CD14-positive monocyte (primary cell): ENCODE data around the gene MBD3L2B. TPM values are rescaled to one million over a fixed set of nuclear protein-coding genes. Genes with fewer than 3 reads are reported as not detected.
"Not testable (repeated sequence)": the region's sequence is repeated elsewhere in the genome, so short reads cannot be mapped to it uniquely, and the experiment has no call there.

ENCODE experiments used
- DNase-seq, 3 donors: peaks; one replicate each; pipeline ENCODE4 v3.0.0-alpha.2; 2011 to 2022
- H2AFZ ChIP-seq: 2 replicates; pipeline ENCODE4 v1.6.0; 2012; ENCODE audit warnings: mild to moderate bottlenecking, low read depth, low read length, inconsistent platforms; ENCODE audit not compliant: insufficient read depth, poor library complexity, severe bottlenecking
- H3K27ac ChIP-seq, 2 donors: 1 replicate in 1 of 2; 2 replicates in 1 of 2; pipeline ENCODE4 v1.5.1; 2012 to 2013; ENCODE audit warnings: low read length in 2 of 2, control low read depth in 1 of 2, inconsistent platforms in 1 of 2, low read depth in 1 of 2, mild to moderate bottlenecking in 1 of 2
- H3K27me3 ChIP-seq, 2 donors: one replicate each; pipeline versions ENCODE4 v1.6.0 to v1.6.1; 2011 to 2013; ENCODE audit warnings: low read length in 2 of 2; ENCODE audit not compliant: control insufficient read depth in 2 of 2, insufficient read depth in 2 of 2
- H3K36me3 ChIP-seq, 2 donors: replicated peaks in 1 of 2; 1 replicate in 1 of 2; 2 replicates in 1 of 2; pipeline versions ENCODE4 v1.5.1 to v1.6.1; 2012 to 2013; ENCODE audit warnings: low read length in 2 of 2, control low read depth in 1 of 2, inconsistent platforms in 1 of 2, mild to moderate bottlenecking in 1 of 2; ENCODE audit not compliant: insufficient read depth in 2 of 2, control insufficient read depth in 1 of 2
- H3K4me1 ChIP-seq, 2 donors: 1 replicate in 1 of 2; 2 replicates in 1 of 2; pipeline versions ENCODE4 v1.5.1 to v1.6.1; 2012 to 2013; ENCODE audit warnings: low read length in 2 of 2, control low read depth in 1 of 2, inconsistent platforms in 1 of 2, mild to moderate bottlenecking in 1 of 2, moderate library complexity in 1 of 2; ENCODE audit not compliant: insufficient read depth in 2 of 2, control insufficient read depth in 1 of 2
- H3K4me2 ChIP-seq: replicated peaks from 2 replicates; pipeline ENCODE3; 2012; ENCODE audit warnings: low read length, moderate library complexity, mild to moderate bottlenecking; ENCODE audit not compliant: poor library complexity, severe bottlenecking; ENCODE audit errors: extremely low read depth
- H3K4me3 ChIP-seq, 3 experiments: fragments of 200-600 bp in 1 of 3; sonication (generic) in 1 of 3; replicated peaks in 1 of 3; 1 replicate in 2 of 3; 2 replicates in 1 of 3; pipeline ENCODE4 v1.5.1; 2011 to 2013; ENCODE audit warnings: low read length in 3 of 3, mild to moderate bottlenecking in 3 of 3, control low read depth in 2 of 3, low read depth in 2 of 3, inconsistent platforms in 1 of 3, moderate library complexity in 1 of 3
- H3K79me2 ChIP-seq: 2 replicates; pipeline ENCODE4 v1.6.0; 2012; ENCODE audit warnings: mild to moderate bottlenecking, control low read depth, inconsistent platforms, low read length, moderate library complexity; ENCODE audit not compliant: insufficient read depth
- H3K9ac ChIP-seq: 2 replicates; pipeline ENCODE4 v1.6.0; 2017; ENCODE audit warnings: low read length, mild to moderate bottlenecking; ENCODE audit not compliant: insufficient read depth, poor library complexity, severe bottlenecking
- H3K9me3 ChIP-seq, 2 donors: replicated peaks in 1 of 2; 1 replicate in 1 of 2; 2 replicates in 1 of 2; pipeline versions ENCODE4 v1.5.1 to v1.6.1; 2012 to 2013; ENCODE audit warnings: low read length in 2 of 2, control low read depth in 1 of 2; ENCODE audit not compliant: control insufficient read depth in 1 of 2, insufficient read depth in 1 of 2
- H4K20me1 ChIP-seq: 2 replicates; pipeline ENCODE4 v1.6.0; 2012; ENCODE audit warnings: mild to moderate bottlenecking, low read length, control low read depth, moderate library complexity; ENCODE audit not compliant: insufficient read depth
- H3K27ac Mint-ChIP-seq, 7 donors: one replicate each; pipeline ENCODE4 v1.8.0; 2020; ENCODE audit warnings: mild to moderate bottlenecking in 7 of 7, mixed read lengths in 7 of 7, moderate library complexity in 6 of 7, inconsistent platforms in 2 of 7
- H3K27me3 Mint-ChIP-seq, 3 donors: one replicate each; pipeline ENCODE4 v1.8.0; 2021 to 2022; ENCODE audit warnings: low read depth in 3 of 3, mild to moderate bottlenecking in 3 of 3, mixed read lengths in 3 of 3, moderate library complexity in 3 of 3, inconsistent platforms in 1 of 3
- H3K36me3 Mint-ChIP-seq, 2 donors: one replicate each; pipeline ENCODE4 v1.8.0; 2020; ENCODE audit warnings: mixed read lengths in 2 of 2, inconsistent platforms in 1 of 2, mild to moderate bottlenecking in 1 of 2
- H3K4me1 Mint-ChIP-seq: one replicate; pipeline ENCODE4 v1.8.0; 2020; ENCODE audit warnings: mild to moderate bottlenecking, mixed read lengths
- H3K4me3 Mint-ChIP-seq, 2 donors: one replicate each; pipeline ENCODE4 v1.8.0; 2020; ENCODE audit warnings: mild to moderate bottlenecking in 2 of 2, mixed read lengths in 2 of 2, moderate library complexity in 1 of 2
- H3K9me3 Mint-ChIP-seq, 7 donors: one replicate each; pipeline ENCODE4 v1.8.0; 2020 to 2022; ENCODE audit warnings: mixed read lengths in 7 of 7, mild to moderate bottlenecking in 6 of 7, moderate library complexity in 6 of 7, inconsistent platforms in 2 of 7
- WGBS: methylation state at CpG from one replicate; pipeline ENCODE4 v1.1.5; 2013; ENCODE audit warnings: missing lambda C conversion rate; ENCODE audit not compliant: insufficient coverage; 5-methylcytosine and 5-hydroxymethylcytosine counted together
- intact Hi-C, 2 donors: fragments of 100-400 bp; cut with micrococcal nuclease; formaldehyde crosslinking; loops; one replicate each; pipeline versions ENCODE4 v1.15.0 to v1.15.1; 2023
- polyA plus RNA-seq, 3 donors: library from polyadenylated mRNA; depleted of rRNA in 1 of 3; unstranded in 2 of 3; stranded (reverse) in 1 of 3; fragments of 300-500 nt in 2 of 3; fragments of >200 nt in 1 of 3; fragmentation: Illumina TruSeq in 2 of 3; gene quantifications; 1 replicate in 2 of 3; 2 replicates in 1 of 3; pipeline ENCODE4 v1.2.3, GENCODE V29; 2012 to 2021

Gene MBD3L2B
- polyA plus RNA-seq, 3 donors: not detected

DNA sequence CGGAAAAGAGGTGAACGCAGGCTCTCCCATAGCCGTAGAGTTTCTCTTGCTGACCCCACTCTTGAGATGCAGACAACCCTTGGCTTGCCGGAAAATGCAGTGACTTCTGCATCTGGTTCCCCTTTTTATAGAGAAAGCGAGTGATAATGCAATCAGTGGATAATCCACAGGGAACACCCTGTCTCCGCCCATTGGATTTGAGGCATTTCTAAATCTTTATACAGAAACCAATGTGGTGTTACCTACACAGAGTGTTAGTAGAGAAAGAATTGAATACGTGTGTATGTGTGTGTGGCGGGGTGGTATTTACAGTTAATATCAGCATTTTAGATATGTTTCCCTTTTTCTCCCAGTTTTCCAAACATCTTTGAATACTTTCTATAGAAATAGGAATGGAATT lies 37.3 kb upstream of the MBD3L2B start, which contains the start of gene MBD3L3:
Gene MBD3L3 (minus strand): TSS at position 101 of the 400 bp plus-strand sequence. CDS start 71 bp downstream, at position 30.
- H3K4me1 ChIP-seq, H3K9me3 ChIP-seq, intact Hi-C loops, H3K9ac ChIP-seq, H3K27me3 ChIP-seq, H3K79me2 ChIP-seq, H2AFZ ChIP-seq, H3K4me2 ChIP-seq, DNase-seq, H4K20me1 ChIP-seq, H3K9me3 Mint-ChIP-seq, H3K36me3 ChIP-seq, H3K27ac ChIP-seq, H3K4me3 Mint-ChIP-seq, H3K27ac Mint-ChIP-seq, H3K36me3 Mint-ChIP-seq, H3K4me3 ChIP-seq, H3K27me3 Mint-ChIP-seq, H3K4me1 Mint-ChIP-seq: not testable (repeated sequence)
- WGBS: no CpG with 5 or more reads among the region's 8 CpGs

DNA sequence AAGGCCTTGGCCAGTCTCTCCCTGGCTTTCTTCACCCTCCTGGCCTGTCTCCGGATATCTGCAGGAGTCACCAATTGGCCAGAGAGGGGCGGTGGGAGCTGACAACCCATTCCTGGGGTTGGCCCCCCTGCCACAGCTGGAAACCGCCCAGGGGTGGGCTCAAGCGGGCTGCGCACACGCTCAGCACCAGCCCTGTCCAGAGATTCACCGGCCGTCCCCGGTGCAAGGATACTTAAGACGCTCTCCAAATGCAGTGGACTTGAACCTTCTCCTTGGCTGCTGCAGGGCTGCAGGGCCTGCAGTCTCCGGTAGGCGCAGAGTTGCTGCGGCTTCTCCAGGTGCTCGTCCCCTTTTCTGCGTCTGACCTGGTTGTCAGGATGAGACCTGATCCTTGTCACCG lies 35.1 kb upstream of the MBD3L2B start:
- H3K27ac Mint-ChIP-seq, H3K27me3 Mint-ChIP-seq, H3K4me3 ChIP-seq, H3K4me3 Mint-ChIP-seq, H3K4me2 ChIP-seq, H3K4me1 ChIP-seq, intact Hi-C loops, H3K27me3 ChIP-seq, H3K4me1 Mint-ChIP-seq, H3K79me2 ChIP-seq, H2AFZ ChIP-seq, H3K9ac ChIP-seq, H3K9me3 ChIP-seq, H3K36me3 ChIP-seq, H3K27ac ChIP-seq, H4K20me1 ChIP-seq, DNase-seq, H3K9me3 Mint-ChIP-seq, H3K36me3 Mint-ChIP-seq: not testable (repeated sequence)
- WGBS: no CpG with 5 or more reads among the region's 16 CpGs

DNA sequence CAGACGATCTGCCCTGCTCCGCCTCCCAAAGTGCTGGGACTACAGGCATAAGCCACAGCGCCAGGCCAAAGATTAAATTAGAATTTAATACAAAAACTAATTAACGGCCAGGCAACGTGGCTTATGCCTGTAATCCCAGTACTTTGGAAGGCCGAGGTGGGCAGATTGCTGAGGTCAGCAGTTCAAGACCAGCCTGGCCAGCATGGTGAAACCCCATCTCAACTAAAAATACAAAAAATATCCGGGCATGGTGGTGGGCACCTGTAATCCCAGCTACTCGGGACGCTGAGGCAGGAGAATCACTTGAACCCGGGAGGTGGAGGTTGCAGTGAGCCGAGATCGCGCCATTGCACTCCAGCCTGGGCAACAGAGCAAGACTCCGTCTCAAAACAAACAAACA lies 34.4 kb upstream of the MBD3L2B start:
- H3K4me1 Mint-ChIP-seq, DNase-seq, H3K4me1 ChIP-seq, H3K9me3 ChIP-seq, intact Hi-C loops, H3K36me3 ChIP-seq, H3K36me3 Mint-ChIP-seq, H3K79me2 ChIP-seq, H2AFZ ChIP-seq, H3K27me3 ChIP-seq, H3K27ac ChIP-seq, H3K4me3 ChIP-seq, H4K20me1 ChIP-seq, H3K9me3 Mint-ChIP-seq, H3K9ac ChIP-seq, H3K4me2 ChIP-seq, H3K27me3 Mint-ChIP-seq, H3K4me3 Mint-ChIP-seq: not testable (repeated sequence)
- 100% methylated on average over 3 of the region's 14 CpGs for WGBS
- peak overlapping the region in 1 of 7 donors; percentile 24 for H3K27ac Mint-ChIP-seq

DNA sequence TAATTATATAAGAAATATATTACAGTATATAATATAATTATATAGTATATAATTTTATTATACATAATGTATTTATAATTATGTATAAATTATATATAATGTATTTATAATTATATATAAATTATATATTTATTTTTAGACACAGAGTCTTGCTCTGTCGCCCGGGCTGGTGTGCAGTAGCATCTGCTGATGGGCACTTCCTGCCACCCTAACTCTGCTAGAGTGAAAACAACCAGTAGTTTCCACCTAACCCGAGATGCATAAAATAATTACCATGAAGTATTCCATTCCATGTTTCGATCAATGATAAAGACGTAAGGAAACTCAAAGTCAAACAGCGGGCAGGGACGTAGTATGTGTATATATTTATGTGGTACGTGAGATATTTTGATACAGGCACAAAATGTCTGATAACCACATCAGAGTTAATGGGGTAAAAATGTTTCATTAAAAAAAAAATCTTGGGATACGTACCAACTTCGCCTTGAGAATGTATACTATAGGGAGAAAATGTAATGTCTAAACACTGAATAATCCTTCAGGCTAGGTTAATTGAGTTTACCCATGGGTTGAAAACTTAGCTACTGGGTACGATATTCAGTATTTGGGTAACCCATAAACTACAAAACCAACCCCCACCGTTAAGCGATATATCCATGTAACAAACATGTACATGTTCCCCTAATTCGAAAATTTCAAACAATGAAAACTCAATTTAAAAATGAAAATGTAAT lies 33.6 kb upstream of the MBD3L2B start:
- H3K27me3 Mint-ChIP-seq, H3K9me3 ChIP-seq, H3K27ac ChIP-seq, H3K9ac ChIP-seq, H3K36me3 ChIP-seq, H3K79me2 ChIP-seq, H3K4me1 ChIP-seq, H3K4me3 ChIP-seq, H4K20me1 ChIP-seq, DNase-seq, H3K4me1 Mint-ChIP-seq, H3K9me3 Mint-ChIP-seq, H3K4me2 ChIP-seq, H3K4me3 Mint-ChIP-seq, H3K36me3 Mint-ChIP-seq, H2AFZ ChIP-seq, H3K27ac Mint-ChIP-seq, H3K27me3 ChIP-seq, intact Hi-C loops: not testable (repeated sequence)
- 96% methylated on average over 4 of the region's 14 CpGs for WGBS
